Liver (tissue), 9 donors: Measurements from ENCODE around the gene DCAF11. TPM values are rescaled to one million over a fixed set of nuclear protein-coding genes. Genes with fewer than 3 reads are reported as not detected.
A peak's percentile ranks its signal among the peaks of the same experiment; 100 is the strongest.

Experiments used
- DNase-seq: peaks from one replicate; pipeline ENCODE4 v3.0.0-alpha.2; 2017; ENCODE audit warnings: low spot score
- H3K27ac ChIP-seq, 2 donors: one replicate each; pipeline ENCODE4 v1.7.0; 2013; ENCODE audit warnings: inconsistent platforms in 2 of 2, low read length in 2 of 2, control low read depth in 1 of 2, low read depth in 1 of 2, mild to moderate bottlenecking in 1 of 2
- H3K27me3 ChIP-seq, 4 donors: one replicate each; pipeline versions ENCODE4 v1.6.1 to v1.7.0; 2013; ENCODE audit warnings: low read length in 3 of 4, inconsistent platforms in 1 of 4, mild to moderate bottlenecking in 1 of 4, moderate library complexity in 1 of 4; ENCODE audit not compliant: control insufficient read depth in 4 of 4, insufficient read depth in 4 of 4
- H3K36me3 ChIP-seq, 4 donors: one replicate each; pipeline versions ENCODE4 v1.6.1 to v1.7.0; 2013; ENCODE audit warnings: low read length in 3 of 4, mild to moderate bottlenecking in 3 of 4, low read depth in 1 of 4, moderate library complexity in 1 of 4; ENCODE audit not compliant: control insufficient read depth in 4 of 4, insufficient read depth in 3 of 4
- H3K4me1 ChIP-seq, 4 donors: one replicate each; pipeline versions ENCODE4 v1.6.1 to v1.7.0; 2013; ENCODE audit warnings: low read length in 3 of 4, mild to moderate bottlenecking in 3 of 4, moderate library complexity in 1 of 4; ENCODE audit not compliant: control insufficient read depth in 4 of 4, insufficient read depth in 4 of 4
- H3K4me3 ChIP-seq, 3 donors: one replicate each; pipeline versions ENCODE4 v1.6.1 to v1.7.0; 2013; ENCODE audit warnings: low read length in 3 of 3, control low read depth in 1 of 3, low read depth in 1 of 3, mild to moderate bottlenecking in 1 of 3
- H3K9ac ChIP-seq, 2 donors: one replicate each; pipeline ENCODE4 v1.7.0; 2013; ENCODE audit warnings: low read length in 2 of 2, mild to moderate bottlenecking in 2 of 2, moderate library complexity in 2 of 2, control low read depth in 1 of 2, low read depth in 1 of 2
- H3K9me3 ChIP-seq, 4 donors: one replicate each; pipeline versions ENCODE4 v1.6.1 to v1.7.0; 2013; ENCODE audit warnings: low read length in 3 of 4; ENCODE audit not compliant: control insufficient read depth in 4 of 4
- EGR1 ChIP-seq, 2 donors: IDR thresholded peaks; 2 replicates each; pipeline ENCODE4 v1.6.1; 2016 to 2018; ENCODE audit warnings: antibody characterized with exemption in 2 of 2, low read depth in 2 of 2
- GABPA ChIP-seq, 2 donors: IDR thresholded peaks in 1 of 2; conservative IDR thresholded peaks in 1 of 2; 2 replicates each; pipeline ENCODE4 v1.6.1; 2016; ENCODE audit warnings: antibody characterized with exemption in 2 of 2, mild to moderate bottlenecking in 1 of 2, moderate library complexity in 1 of 2
- HNF4A ChIP-seq, 2 donors: conservative IDR thresholded peaks; 2 replicates each; pipeline ENCODE4 v1.6.1; 2016; ENCODE audit warnings: antibody characterized with exemption in 2 of 2, mild to moderate bottlenecking in 2 of 2
- HNF4G ChIP-seq: IDR thresholded peaks from 2 replicates; pipeline ENCODE4 v1.6.1; 2016; ENCODE audit warnings: antibody characterized with exemption
- JUND ChIP-seq, 2 donors: IDR thresholded peaks; 2 replicates each; pipeline ENCODE4 v1.6.1; 2016; ENCODE audit warnings: antibody characterized with exemption in 2 of 2
- NR2F2 ChIP-seq: IDR thresholded peaks from 2 replicates; pipeline ENCODE4 v1.6.1; 2016; ENCODE audit warnings: antibody characterized with exemption
- RAD21 ChIP-seq, 2 donors: IDR thresholded peaks; 2 replicates each; pipeline ENCODE4 v1.6.1; 2016; ENCODE audit warnings: antibody characterized with exemption in 2 of 2, mild to moderate bottlenecking in 2 of 2
- SP1 ChIP-seq: IDR thresholded peaks from 2 replicates; pipeline ENCODE4 v1.6.1; 2018; ENCODE audit warnings: antibody characterized with exemption, mild to moderate bottlenecking
- YY1 ChIP-seq: IDR thresholded peaks from 2 replicates; pipeline ENCODE4 v1.6.1; 2016; ENCODE audit warnings: antibody characterized with exemption, mild to moderate bottlenecking
- WGBS: extraction: QIAGEN DNeasy Blood & Tissue Kit; methylation state at CpG from one replicate; pipeline ENCODE4 v1.1.7; 2013; 5-methylcytosine and 5-hydroxymethylcytosine counted together
- polyA plus RNA-seq, 2 donors: library from polyadenylated mRNA; stranded (reverse) in 1 of 2; unstranded in 1 of 2; fragments of 200-250 nt in 1 of 2; fragments of >200 nt in 1 of 2; fragmentation: Nextera tagmentation in 1 of 2; extraction: Ambion mirVana in 1 of 2; gene quantifications; one replicate each; pipeline versions ENCODE4 v1.2.1 to v1.2.3, GENCODE V29; 2013 to 2015
- total RNA-seq, 2 donors: library from RNA; depleted of rRNA; stranded (reverse); fragments of >200 nt; gene quantifications; one replicate each; pipeline ENCODE4 v1.2.3, GENCODE V29; 2014
- TF ChIP-seq, protein P1 (sequence below): IDR thresholded peaks from 2 replicates; pipeline ENCODE4 v1.6.1; 2016; ENCODE audit warnings: antibody characterized with exemption
- TF ChIP-seq, protein P2 (sequence below): IDR thresholded peaks from 2 replicates; pipeline ENCODE4 v1.6.1; 2016; ENCODE audit warnings: antibody characterized with exemption
- TF ChIP-seq, protein P3 (sequence below): IDR thresholded peaks from 2 replicates; pipeline ENCODE4 v1.6.1; 2016; ENCODE audit warnings: antibody characterized with exemption
- TF ChIP-seq, protein P4 (sequence below): fragments of 150-350 bp; IDR thresholded peaks from 2 replicates; pipeline ENCODE4 v1.5.1; 2017; ENCODE audit warnings: improper control_type of control experiment, low read depth, low read length; ENCODE audit not compliant: missing input control
- donor health status: healthy.
- donor health status: healthy.
- donor health status: healthy.
- donor health status: healthy.
- donor health status: healthy.

Gene DCAF11
- total and polyA plus RNA-seq, 4 donors = 30.1 to 312 (median 167) TPM

DNA sequence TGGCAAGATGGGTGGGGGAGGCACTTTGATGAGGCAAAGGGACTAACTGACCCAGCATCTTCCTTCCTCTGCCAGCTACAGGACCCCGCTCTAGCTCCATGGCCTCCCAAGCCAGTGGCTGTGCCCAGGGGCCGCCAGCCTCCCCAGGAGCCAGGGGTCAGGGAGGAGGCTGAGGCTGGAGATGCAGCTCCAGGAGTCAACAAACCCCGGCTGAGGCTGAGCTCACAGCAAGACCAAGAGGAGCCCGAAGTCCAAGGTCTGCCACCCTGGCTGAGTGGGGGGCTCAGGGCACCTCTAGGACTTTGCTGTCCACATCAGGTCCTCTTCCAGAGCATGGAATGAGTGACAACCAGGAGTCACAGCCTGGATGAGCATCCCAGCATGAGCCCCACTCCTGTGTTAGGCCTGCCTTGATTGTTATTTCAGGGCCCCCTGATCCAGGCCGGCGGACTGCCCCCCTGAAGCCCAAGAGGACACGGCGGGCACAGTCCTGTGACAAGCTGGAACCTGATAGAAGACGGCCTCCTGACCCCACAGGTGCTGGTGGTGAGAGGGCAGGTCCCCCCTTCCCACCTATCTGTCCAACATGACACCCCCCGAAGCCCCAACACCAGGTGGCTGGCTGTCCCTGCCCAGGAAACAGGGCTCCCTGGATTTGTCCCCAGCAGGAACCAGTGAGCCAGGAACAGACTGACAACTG is 45.7 kb upstream of the DCAF11 start:
- Histone ChIP-seq H3K4me3 (no peak overlapping the region), H3K36me3 (no peaks in the 10 kb centered on the region), H3K9me3 (no peaks in the 10 kb centered on the region), H3K9ac (no peak overlapping the region), H3K27me3 (no peaks in the 10 kb centered on the region), H3K27ac (peak overlapping the region in 1 of 2 donors; percentile 13), H3K4me1 (peaks cover 30 to 66% (median 58%) of the 10 kb centered on the region in 4 donors)
- WGBS = 92% methylated on average over 10 of the region's 10 CpGs
- TF ChIP-seq, protein P1, sequence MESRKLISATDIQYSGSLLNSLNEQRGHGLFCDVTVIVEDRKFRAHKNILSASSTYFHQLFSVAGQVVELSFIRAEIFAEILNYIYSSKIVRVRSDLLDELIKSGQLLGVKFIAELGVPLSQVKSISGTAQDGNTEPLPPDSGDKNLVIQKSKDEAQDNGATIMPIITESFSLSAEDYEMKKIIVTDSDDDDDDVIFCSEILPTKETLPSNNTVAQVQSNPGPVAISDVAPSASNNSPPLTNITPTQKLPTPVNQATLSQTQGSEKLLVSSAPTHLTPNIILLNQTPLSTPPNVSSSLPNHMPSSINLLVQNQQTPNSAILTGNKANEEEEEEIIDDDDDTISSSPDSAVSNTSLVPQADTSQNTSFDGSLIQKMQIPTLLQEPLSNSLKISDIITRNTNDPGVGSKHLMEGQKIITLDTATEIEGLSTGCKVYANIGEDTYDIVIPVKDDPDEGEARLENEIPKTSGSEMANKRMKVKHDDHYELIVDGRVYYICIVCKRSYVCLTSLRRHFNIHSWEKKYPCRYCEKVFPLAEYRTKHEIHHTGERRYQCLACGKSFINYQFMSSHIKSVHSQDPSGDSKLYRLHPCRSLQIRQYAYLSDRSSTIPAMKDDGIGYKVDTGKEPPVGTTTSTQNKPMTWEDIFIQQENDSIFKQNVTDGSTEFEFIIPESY = no peak
- TF ChIP-seq, protein P2, sequence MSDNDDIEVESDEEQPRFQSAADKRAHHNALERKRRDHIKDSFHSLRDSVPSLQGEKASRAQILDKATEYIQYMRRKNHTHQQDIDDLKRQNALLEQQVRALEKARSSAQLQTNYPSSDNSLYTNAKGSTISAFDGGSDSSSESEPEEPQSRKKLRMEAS = no peak
- TF ChIP-seq, protein P3, sequence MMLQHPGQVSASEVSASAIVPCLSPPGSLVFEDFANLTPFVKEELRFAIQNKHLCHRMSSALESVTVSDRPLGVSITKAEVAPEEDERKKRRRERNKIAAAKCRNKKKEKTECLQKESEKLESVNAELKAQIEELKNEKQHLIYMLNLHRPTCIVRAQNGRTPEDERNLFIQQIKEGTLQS = no peak
- TF ChIP-seq JUND (IDR thresholded peaks at IDR 0.05) = no peak
- no peak for TF ChIP-seq HNF4A (conservative IDR thresholded peaks at IDR 0.05)
- TF ChIP-seq YY1 = no peak
- TF ChIP-seq, protein P4, sequence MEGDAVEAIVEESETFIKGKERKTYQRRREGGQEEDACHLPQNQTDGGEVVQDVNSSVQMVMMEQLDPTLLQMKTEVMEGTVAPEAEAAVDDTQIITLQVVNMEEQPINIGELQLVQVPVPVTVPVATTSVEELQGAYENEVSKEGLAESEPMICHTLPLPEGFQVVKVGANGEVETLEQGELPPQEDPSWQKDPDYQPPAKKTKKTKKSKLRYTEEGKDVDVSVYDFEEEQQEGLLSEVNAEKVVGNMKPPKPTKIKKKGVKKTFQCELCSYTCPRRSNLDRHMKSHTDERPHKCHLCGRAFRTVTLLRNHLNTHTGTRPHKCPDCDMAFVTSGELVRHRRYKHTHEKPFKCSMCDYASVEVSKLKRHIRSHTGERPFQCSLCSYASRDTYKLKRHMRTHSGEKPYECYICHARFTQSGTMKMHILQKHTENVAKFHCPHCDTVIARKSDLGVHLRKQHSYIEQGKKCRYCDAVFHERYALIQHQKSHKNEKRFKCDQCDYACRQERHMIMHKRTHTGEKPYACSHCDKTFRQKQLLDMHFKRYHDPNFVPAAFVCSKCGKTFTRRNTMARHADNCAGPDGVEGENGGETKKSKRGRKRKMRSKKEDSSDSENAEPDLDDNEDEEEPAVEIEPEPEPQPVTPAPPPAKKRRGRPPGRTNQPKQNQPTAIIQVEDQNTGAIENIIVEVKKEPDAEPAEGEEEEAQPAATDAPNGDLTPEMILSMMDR = no peak
- TF ChIP-seq NR2F2 = no peak
- no peak for TF ChIP-seq RAD21 (IDR thresholded peaks at IDR 0.05)
- TF ChIP-seq SP1 = no peak
- TF ChIP-seq GABPA (IDR thresholded peaks at IDR 0.05 in 1 of 2, conservative IDR thresholded peaks at IDR 0.05 in 1 of 2) = no peak
- no peak for DNase-seq

DNA sequence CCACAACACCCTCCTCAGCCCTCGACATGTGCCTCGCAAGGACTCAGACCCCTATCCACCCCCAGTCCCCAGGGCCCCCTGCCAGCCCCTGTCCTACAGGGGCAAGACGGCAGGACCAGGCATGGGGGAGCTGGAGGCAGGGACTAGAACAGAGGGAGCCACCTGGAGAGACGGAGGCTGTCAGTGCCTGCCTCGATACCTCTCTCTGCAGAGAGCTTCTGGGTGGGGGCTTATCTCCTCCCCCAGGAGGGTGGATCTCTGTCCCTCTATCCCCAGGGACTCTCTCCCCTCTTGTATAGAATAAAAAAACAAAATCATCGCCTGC is 45.2 kb upstream of the DCAF11 start:
- Histone ChIP-seq H3K4me1 (peaks cover 32 to 67% (median 59%) of the 10 kb centered on the region in 4 donors), H3K9ac (no peak overlapping the region)
- WGBS = 95% methylated on average over 6 of the region's 6 CpGs

More for the DNA sequence above, 45.2 kb upstream of the DCAF11 start:
- H3K27ac ChIP-seq = no peak overlapping the region
- no peak overlapping the region for H3K4me3 ChIP-seq
- DNase-seq = no peak
- no peaks in the 10 kb centered on the region for H3K36me3 ChIP-seq
- H3K9me3 ChIP-seq = no peaks in the 10 kb centered on the region
- TF ChIP-seq EGR1 (IDR thresholded peaks at IDR 0.05; ENCODE audit: low read depth in 2 of 2) = no peak
- TF ChIP-seq HNF4G = no peak
- TF ChIP-seq, protein P2 = no peak
- TF ChIP-seq, protein P3 = no peak
- TF ChIP-seq YY1 = no peak
- no peak for TF ChIP-seq JUND (IDR thresholded peaks at IDR 0.05)
- no peaks in the 10 kb centered on the region for H3K27me3 ChIP-seq
